Upper lobe of left lung (tissue), 4 donors: ENCODE data around the gene TMEM62.

Experiments used
- EP300 ChIP-seq, 4 donors: sonication (generic); formaldehyde crosslinking; IDR thresholded peaks; one replicate each; pipeline ENCODE4 v1.5.1; 2017; ENCODE audit warnings: antibody characterized with exemption in 4 of 4, control low read depth in 2 of 4
- POLR2AphosphoS5 ChIP-seq, 2 donors: sonication (generic); formaldehyde crosslinking; IDR thresholded peaks; one replicate each; pipeline ENCODE4 v1.5.1; 2017; ENCODE audit warnings: antibody characterized with exemption in 2 of 2
- TF ChIP-seq, protein P1 (sequence below), 6 experiments: fragments of 450-650 bp in 4 of 6; fragments of 200-600 bp in 2 of 6; sonication (generic) in 2 of 6; IDR thresholded peaks; one replicate each; pipeline ENCODE4 v1.5.1; 2016 to 2019; ENCODE audit warnings: antibody characterized with exemption in 6 of 6

DNA sequence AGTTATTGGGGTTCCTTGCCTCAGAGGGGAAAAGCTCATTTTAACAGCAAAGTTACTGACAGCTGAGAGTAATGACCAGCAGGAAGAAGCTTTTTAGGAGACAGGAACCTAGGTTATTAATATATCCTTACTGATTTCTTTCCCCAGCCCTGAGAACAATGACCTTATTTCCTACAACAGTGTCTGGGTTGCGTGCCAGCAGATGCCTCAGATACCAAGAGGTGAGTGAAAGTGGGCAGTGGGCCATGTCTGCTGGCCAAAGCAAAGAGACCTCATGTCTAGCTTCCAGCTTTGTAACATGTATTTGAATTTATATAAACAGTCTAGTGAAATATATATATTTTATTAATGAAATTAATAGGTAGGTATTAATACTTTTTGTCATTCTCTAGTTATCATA is 56.8 kb downstream of the TMEM62 start:
- no peak for TF ChIP-seq EP300 (IDR thresholded peaks at IDR 0.05)
- no peak for TF ChIP-seq POLR2AphosphoS5 (IDR thresholded peaks at IDR 0.05)
- TF ChIP-seq, protein P1, sequence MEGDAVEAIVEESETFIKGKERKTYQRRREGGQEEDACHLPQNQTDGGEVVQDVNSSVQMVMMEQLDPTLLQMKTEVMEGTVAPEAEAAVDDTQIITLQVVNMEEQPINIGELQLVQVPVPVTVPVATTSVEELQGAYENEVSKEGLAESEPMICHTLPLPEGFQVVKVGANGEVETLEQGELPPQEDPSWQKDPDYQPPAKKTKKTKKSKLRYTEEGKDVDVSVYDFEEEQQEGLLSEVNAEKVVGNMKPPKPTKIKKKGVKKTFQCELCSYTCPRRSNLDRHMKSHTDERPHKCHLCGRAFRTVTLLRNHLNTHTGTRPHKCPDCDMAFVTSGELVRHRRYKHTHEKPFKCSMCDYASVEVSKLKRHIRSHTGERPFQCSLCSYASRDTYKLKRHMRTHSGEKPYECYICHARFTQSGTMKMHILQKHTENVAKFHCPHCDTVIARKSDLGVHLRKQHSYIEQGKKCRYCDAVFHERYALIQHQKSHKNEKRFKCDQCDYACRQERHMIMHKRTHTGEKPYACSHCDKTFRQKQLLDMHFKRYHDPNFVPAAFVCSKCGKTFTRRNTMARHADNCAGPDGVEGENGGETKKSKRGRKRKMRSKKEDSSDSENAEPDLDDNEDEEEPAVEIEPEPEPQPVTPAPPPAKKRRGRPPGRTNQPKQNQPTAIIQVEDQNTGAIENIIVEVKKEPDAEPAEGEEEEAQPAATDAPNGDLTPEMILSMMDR (IDR thresholded peaks at IDR 0.05), result no peak
